Cardiac muscle cell (in vitro differentiated cells and primary cell): Measurements from ENCODE around the gene ACSF2. TPM values are rescaled to one million over a fixed set of nuclear protein-coding genes. Genes with fewer than 3 reads are reported as not detected.

Experiments used
- DNase-seq, 2 donors: peaks; one replicate each; pipeline versions ENCODE4 v3.0.0 to v3.0.0-alpha.2; 2010 to 2017; ENCODE audit warnings: low read depth in 1 of 2, low spot score in 1 of 2
- H3K27ac ChIP-seq: fragments of 200-600 bp; sonication (generic); 2 replicates; pipeline ENCODE4 v1.5.1; 2016
- H3K27me3 ChIP-seq: fragments of 200-600 bp; sonication (generic); 2 replicates; pipeline ENCODE4 v1.6.0; 2016; ENCODE audit warnings: control low read depth
- H3K36me3 ChIP-seq: fragments of 200-600 bp; sonication (generic); 2 replicates; pipeline ENCODE4 v1.5.1; 2016; ENCODE audit warnings: control low read depth
- H3K4me1 ChIP-seq: fragments of 200-600 bp; sonication (generic); 2 replicates; pipeline ENCODE4 v1.8.1; 2017; ENCODE audit warnings: low read depth, mild to moderate bottlenecking, mixed run types
- H3K4me3 ChIP-seq: fragments of 200-600 bp; sonication (generic); 2 replicates; pipeline ENCODE4 v1.5.1; 2016; ENCODE audit warnings: mild to moderate bottlenecking
- H3K9me3 ChIP-seq: fragments of 200-600 bp; sonication (generic); 2 replicates; pipeline ENCODE4 v1.5.1; 2017; ENCODE audit warnings: low read depth, mild to moderate bottlenecking, control low read depth
- CTCF ChIP-seq: IDR thresholded peaks from 2 replicates; pipeline ENCODE4 v1.5.1; 2012; ENCODE audit warnings: low read depth, mild to moderate bottlenecking, low read length
- polyA plus RNA-seq: library from polyadenylated mRNA; unstranded; fragments of >200 nt; fragmentation: Nextera tagmentation; extraction: Ambion mirVana; gene quantifications from 2 replicates; pipeline ENCODE4 v1.2.1, GENCODE V29; 2016
- total RNA-seq: library from RNA; depleted of rRNA; stranded (reverse); fragments of >200 nt; gene quantifications from 2 replicates; pipeline ENCODE4 v1.2.3, GENCODE V29; 2016

Gene ACSF2
- total and polyA plus RNA-seq, 2 experiments from 2014 or later: 73.3 to 177 TPM

GRCh38 chr17:50478391-50479381, 52.7 kb downstream of the ACSF2 start, which contains the start of gene RSAD1:
Gene RSAD1 (plus strand): TSS chr17:50478860. CDS start chr17:50478885, 25 bp downstream.
- H3K4me3 ChIP-seq: peak within 1 kb of the TSS; percentile 59
- peaks cover 2% of the 10 kb centered on the region for H3K4me1 ChIP-seq
- H3K36me3 ChIP-seq: no peaks in the 10 kb centered on the region
- no peaks in the 10 kb centered on the region for H3K9me3 ChIP-seq
- no peaks in the 10 kb centered on the region for H3K27me3 ChIP-seq
- peak; percentile 93 to 96 for DNase-seq
- H3K27ac ChIP-seq: peak within 1 kb of the TSS; percentile 86
- TF ChIP-seq CTCF: peak; percentile 78

GRCh38 chr17:50479522-50480141, 53.6 kb downstream of the ACSF2 start:
- Histone ChIP-seq H3K4me1 (peaks cover 2% of the 10 kb centered on the region), H3K4me3 (peak overlapping the region; percentile 59), H3K27me3 (no peaks in the 10 kb centered on the region), H3K27ac (peak overlapping the region; percentile 86), H3K9me3 (no peaks in the 10 kb centered on the region), H3K36me3 (peaks cover 2% of the 10 kb centered on the region)
- peak; percentile 86 to 89 for DNase-seq
- TF ChIP-seq CTCF: peak; percentile 52

- no peak overlapping the region for H3K4me3 ChIP-seq
- DNase-seq: no peak
- peaks cover 4% of the 10 kb centered on the region for H3K36me3 ChIP-seq
- no peak overlapping the region for H3K27ac ChIP-seq
- no peak for TF ChIP-seq CTCF
- no peaks in the 10 kb centered on the region for H3K27me3 ChIP-seq
- peaks cover 2% of the 10 kb centered on the region for H3K4me1 ChIP-seq
- no peaks in the 10 kb centered on the region for H3K9me3 ChIP-seq
These were observed 54.2 kb downstream of the ACSF2 start for GRCh38 chr17:50480142-50480764.

- no peak for DNase-seq
- no peak overlapping the region for H3K27ac ChIP-seq
- peaks cover 2% of the 10 kb centered on the region for H3K4me1 ChIP-seq
- no peaks in the 10 kb centered on the region for H3K9me3 ChIP-seq
- no peak for TF ChIP-seq CTCF
- H3K27me3 ChIP-seq: no peaks in the 10 kb centered on the region
- no peak overlapping the region for H3K4me3 ChIP-seq
- H3K36me3 ChIP-seq: peaks cover 4% of the 10 kb centered on the region
These were observed 55.0 kb downstream of the ACSF2 start for GRCh38 chr17:50480854-50481490.

GRCh38 chr17:50481648-50482047, 55.6 kb downstream of the ACSF2 start:
- peaks cover 2% of the 10 kb centered on the region for H3K4me1 ChIP-seq
- no peak overlapping the region for H3K27ac ChIP-seq
- no peak overlapping the region for H3K4me3 ChIP-seq
- H3K27me3 ChIP-seq: no peaks in the 10 kb centered on the region
- H3K36me3 ChIP-seq: peaks cover 4% of the 10 kb centered on the region
- no peaks in the 10 kb centered on the region for H3K9me3 ChIP-seq
- TF ChIP-seq CTCF: no peak
- DNase-seq: no peak
